B cell (primary cell): ENCODE data around the gene PGK1. TPM values are rescaled to one million over a fixed set of nuclear protein-coding genes. Genes with fewer than 3 reads are reported as not detected.
"Not testable (repeated sequence)": the region's sequence is repeated elsewhere in the genome, so short reads cannot be mapped to it uniquely, and the experiment has no call there.

ENCODE experiments used
- ATAC-seq: fragments of 200-7000 bp; cut with Tn5 transposase; one replicate; pipeline ENCODE4 v1.10.0; 2021; ENCODE audit warnings: low read depth, mild to moderate bottlenecking, moderate number of reproducible peaks, moderate library complexity
- CTCF ChIA-PET: fragments of 350-600 bp; sonication (Branson Sonifier 250); formaldehyde crosslinking; loops from one replicate; lab custom pipeline; 2021; ENCODE audit warnings: antibody characterized with exemption, inconsistent platforms; lab: Charles Lee
- POLR2A ChIA-PET: fragments of 350-600 bp; sonication (Branson Sonifier 250); formaldehyde crosslinking; loops from one replicate; lab custom pipeline; 2021; ENCODE audit warnings: antibody characterized with exemption; lab: Charles Lee
- DNase-seq: peaks from one replicate; pipeline ENCODE4 v3.0.0; 2013
- H2AFZ ChIP-seq: 2 replicates; pipeline ENCODE4 v1.6.1; 2012; ENCODE audit warnings: mild to moderate bottlenecking, low read depth, low read length; ENCODE audit not compliant: insufficient read depth, poor library complexity, severe bottlenecking
- H3K27ac ChIP-seq, 2 donors: 1 replicate in 1 of 2; 2 replicates in 1 of 2; pipeline ENCODE4 v1.5.1; 2012 to 2013; ENCODE audit warnings: low read length in 2 of 2, mild to moderate bottlenecking in 2 of 2, moderate library complexity in 1 of 2
- H3K27me3 ChIP-seq, 4 experiments: fragments of 200-600 bp in 1 of 4; sonication (generic) in 1 of 4; replicated peaks in 1 of 4; 1 replicate in 2 of 4; 2 replicates in 2 of 4; pipeline versions ENCODE4 v1.6.1 to v1.7.0; 2013 to 2016; ENCODE audit warnings: low read length in 3 of 4, mild to moderate bottlenecking in 2 of 4, mixed read lengths in 1 of 4, moderate library complexity in 1 of 4; ENCODE audit not compliant: insufficient read depth in 4 of 4, control insufficient read depth in 3 of 4; ENCODE audit errors: control extremely low read depth in 1 of 4
- H3K36me3 ChIP-seq, 2 experiments: replicated peaks in 1 of 2; 1 replicate in 1 of 2; 2 replicates in 1 of 2; pipeline versions ENCODE4 v1.6.1 to v1.7.1; 2013; ENCODE audit warnings: low read length in 1 of 2; ENCODE audit not compliant: insufficient read depth in 2 of 2, control insufficient read depth in 1 of 2; ENCODE audit errors: control extremely low read depth in 1 of 2, extremely low read depth in 1 of 2
- H3K4me1 ChIP-seq, 2 donors: fragments of 200-600 bp in 1 of 2; sonication (generic) in 1 of 2; 1 replicate in 1 of 2; 2 replicates in 1 of 2; pipeline versions ENCODE4 v1.5.1 to v1.6.1; 2013 to 2017; ENCODE audit warnings: low read length in 2 of 2; ENCODE audit not compliant: control insufficient read depth in 2 of 2, insufficient read depth in 2 of 2
- H3K4me2 ChIP-seq: replicated peaks from 2 replicates; pipeline ENCODE3; 2012; ENCODE audit warnings: mild to moderate bottlenecking, low read depth, low read length; ENCODE audit not compliant: poor library complexity, severe bottlenecking
- H3K4me3 ChIP-seq, 5 experiments: fragments of 200-600 bp in 1 of 5; sonication (generic) in 1 of 5; 1 replicate in 3 of 5; 2 replicates in 2 of 5; pipeline versions ENCODE4 v1.5.1 to v1.7.0; 2011 to 2016; ENCODE audit warnings: low read length in 4 of 5, mild to moderate bottlenecking in 4 of 5, low read depth in 2 of 5, control low read depth in 1 of 5, moderate library complexity in 1 of 5; ENCODE audit not compliant: insufficient read depth in 1 of 5; ENCODE audit errors: control extremely low read depth in 1 of 5, extremely low read depth in 1 of 5
- H3K79me2 ChIP-seq: fragments of 200-600 bp; sonication (generic); one replicate; pipeline ENCODE4 v1.6.0; 2016; ENCODE audit warnings: low read length; ENCODE audit not compliant: control insufficient read depth, insufficient read depth
- H3K9ac ChIP-seq: fragments of 200-600 bp; sonication (generic); 2 replicates; pipeline ENCODE4 v1.6.1; 2017; ENCODE audit warnings: mild to moderate bottlenecking, low read length, moderate library complexity
- H3K9me3 ChIP-seq, 3 donors: one replicate each; pipeline versions ENCODE4 v1.6.1 to v1.7.1; 2013; ENCODE audit warnings: low read length in 2 of 3; ENCODE audit not compliant: control insufficient read depth in 2 of 3, insufficient read depth in 1 of 3; ENCODE audit errors: control extremely low read depth in 1 of 3
- H4K20me1 ChIP-seq: 2 replicates; pipeline ENCODE4 v1.6.0; 2012; ENCODE audit warnings: mild to moderate bottlenecking, low read length; ENCODE audit not compliant: insufficient read depth, control insufficient read depth, poor library complexity, severe bottlenecking
- H3K27ac Mint-ChIP-seq: one replicate; pipeline ENCODE4 v1.8.0; 2021; ENCODE audit warnings: mixed read lengths
- H3K27me3 Mint-ChIP-seq: one replicate; pipeline ENCODE4 v1.8.0; 2021; ENCODE audit warnings: mixed read lengths
- H3K4me1 Mint-ChIP-seq: one replicate; pipeline ENCODE4 v1.8.0; 2021; ENCODE audit warnings: mixed read lengths
- H3K4me3 Mint-ChIP-seq: one replicate; pipeline ENCODE4 v1.8.0; 2021; ENCODE audit warnings: mixed read lengths
- H3K9me3 Mint-ChIP-seq: one replicate; pipeline ENCODE4 v1.8.0; 2022; ENCODE audit warnings: mixed read lengths; ENCODE audit not compliant: insufficient read depth
- CTCF ChIP-seq: fragments of 200-600 bp; IDR thresholded peaks from one replicate; pipeline ENCODE4 v1.8.0; 2022; ENCODE audit warnings: antibody characterized with exemption, mild to moderate bottlenecking
- EZH2 ChIP-seq: IDR thresholded peaks from 2 replicates; pipeline ENCODE4 v1.6.1; 2012; ENCODE audit warnings: borderline replicate concordance, low read depth, mild to moderate bottlenecking, moderate library complexity, low read length; ENCODE audit not compliant: insufficient read depth, poor library complexity, severe bottlenecking
- WGBS: methylation state at CpG from one replicate; pipeline ENCODE4 v1.1.5; 2013; ENCODE audit warnings: missing lambda C conversion rate; ENCODE audit not compliant: insufficient coverage; 5-methylcytosine and 5-hydroxymethylcytosine counted together
- intact Hi-C: fragments of 100-400 bp; cut with micrococcal nuclease; formaldehyde crosslinking; loops from one replicate; pipeline ENCODE4 v1.10.0; 2022
- polyA plus RNA-seq: library from polyadenylated mRNA; depleted of rRNA; stranded (reverse); fragments of >200 nt; gene quantifications from 2 replicates; pipeline ENCODE4 v1.2.3, GENCODE V29; 2012
- total RNA-seq, 2 donors: library from RNA; stranded (reverse); fragments of 120-200 nt in 1 of 2; gene quantifications; 1 replicate in 1 of 2; 2 replicates in 1 of 2; pipeline versions ENCODE4 v1.2.3 to v1.2.4, GENCODE V29; 2013 to 2022

Gene PGK1
- total and polyA plus RNA-seq, 2 donors (not counting 1 experiment from before 2014, with no cell fraction given): 83.7 to 162 TPM

- Histone ChIP-seq H3K27ac (no peak overlapping the region), H3K79me2 (no peaks in the 10 kb centered on the region), H3K36me3 (no peaks in the 10 kb centered on the region), H3K9ac (no peak overlapping the region), H3K27me3 (no peaks in the 10 kb centered on the region), H3K4me3 (no peak overlapping the region), H3K9me3 (peaks cover 0 to 8% (median 0%) of the 10 kb centered on the region in 3 donors), H3K4me2 (no peak overlapping the region), H2AFZ (no peak overlapping the region), H3K4me1 (no peaks in the 10 kb centered on the region), H4K20me1 (no peaks in the 10 kb centered on the region)
- POLR2A ChIA-PET: no interaction called here
- DNase-seq (no peak), ATAC-seq (no peak)
- Mint-ChIP-seq H3K9me3 (peaks cover 3% of the 10 kb centered on the region), H3K27me3 (no peaks in the 10 kb centered on the region), H3K27ac (no peak overlapping the region), H3K4me1 (no peaks in the 10 kb centered on the region), H3K4me3 (no peak overlapping the region)
- intact Hi-C loops: no loop called here
- TF ChIP-seq EZH2 (no peak), CTCF (no peak)
- CTCF ChIA-PET: no interaction called here
Measured at GRCh38 chrX:78074088-78074487, 30.0 kb upstream of the PGK1 start.

- Histone ChIP-seq H3K9me3 (peaks cover 0 to 8% (median 0%) of the 10 kb centered on the region in 3 donors), H3K36me3 (no peaks in the 10 kb centered on the region), H4K20me1 (no peaks in the 10 kb centered on the region), H3K4me1 (no peaks in the 10 kb centered on the region), H3K4me3 (no peak overlapping the region), H2AFZ (no peak overlapping the region), H3K79me2 (no peaks in the 10 kb centered on the region), H3K4me2 (no peak overlapping the region), H3K9ac (no peak overlapping the region), H3K27me3 (no peaks in the 10 kb centered on the region), H3K27ac (no peak overlapping the region)
- no peaks in the 10 kb centered on the region for H3K4me1 Mint-ChIP-seq
- WGBS: 33% methylated on average over 1 of the region's 5 CpGs
- ChIA-PET POLR2A (no interaction called here), CTCF (no interaction called here)
- no peak overlapping the region for H3K27ac Mint-ChIP-seq
- H3K4me3 Mint-ChIP-seq: no peak overlapping the region
- no peaks in the 10 kb centered on the region for H3K27me3 Mint-ChIP-seq
- intact Hi-C loops: no loop called here
- TF ChIP-seq CTCF (no peak), EZH2 (no peak)
- DNase-seq: no peak
- peaks cover 3% of the 10 kb centered on the region for H3K9me3 Mint-ChIP-seq
- ATAC-seq: no peak
Measured at GRCh38 chrX:78075787-78076389, 28.2 kb upstream of the PGK1 start.

GRCh38 chrX:78081413-78081812, 22.6 kb upstream of the PGK1 start:
- CTCF ChIA-PET, ATAC-seq, POLR2A ChIA-PET, H3K27me3 Mint-ChIP-seq, H3K4me3 ChIP-seq, DNase-seq, H3K9me3 ChIP-seq, H4K20me1 ChIP-seq, H3K4me1 ChIP-seq, H3K4me1 Mint-ChIP-seq, H2AFZ ChIP-seq, H3K27ac Mint-ChIP-seq, H3K4me2 ChIP-seq, H3K27me3 ChIP-seq, H3K27ac ChIP-seq, H3K9ac ChIP-seq, H3K36me3 ChIP-seq, H3K9me3 Mint-ChIP-seq, H3K4me3 Mint-ChIP-seq, intact Hi-C loops, H3K79me2 ChIP-seq: not testable (repeated sequence)
- WGBS: no CpG with 5 or more reads among the region's 6 CpGs
